ENCODE measurements around the gene EML5. TPM values are rescaled to one million over a fixed set of nuclear protein-coding genes. Genes with fewer than 3 reads are reported as not detected.

EML5 gene
- polyA plus RNA-seq, 1 experiment: 1.2 TPM

DNA sequence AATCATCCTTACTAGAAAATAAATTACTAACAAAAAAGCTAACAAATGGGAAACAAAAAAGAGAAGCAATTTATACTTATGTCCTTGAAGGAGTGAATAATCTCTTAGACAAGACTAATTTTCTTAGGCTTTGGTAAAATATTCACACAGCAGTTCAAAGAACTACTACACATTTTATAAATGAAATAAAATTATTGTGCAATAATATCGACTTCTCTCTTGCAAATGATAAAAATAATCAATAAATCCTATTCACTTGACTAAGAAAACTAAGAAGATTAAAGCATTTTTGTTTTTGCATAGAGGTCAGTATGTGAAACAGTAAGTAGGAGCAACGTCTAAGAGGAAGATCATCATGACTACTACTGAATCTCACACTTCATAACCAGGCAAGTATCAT, 82.0 kb downstream of the EML5 start:
- POLR2A ChIA-PET: no interaction called here
- Histone ChIP-seq H3K4me3 (ENCODE audit: low read depth, low read length) (no peak overlapping the region), H3K27me3 (ENCODE audit: control insufficient read depth, insufficient read depth, low read length) (no peaks in the 10 kb centered on the region), H3K36me3 (ENCODE audit: control insufficient read depth, insufficient read depth, low read length) (no peaks in the 10 kb centered on the region)
- TF ChIP-seq, protein P1, sequence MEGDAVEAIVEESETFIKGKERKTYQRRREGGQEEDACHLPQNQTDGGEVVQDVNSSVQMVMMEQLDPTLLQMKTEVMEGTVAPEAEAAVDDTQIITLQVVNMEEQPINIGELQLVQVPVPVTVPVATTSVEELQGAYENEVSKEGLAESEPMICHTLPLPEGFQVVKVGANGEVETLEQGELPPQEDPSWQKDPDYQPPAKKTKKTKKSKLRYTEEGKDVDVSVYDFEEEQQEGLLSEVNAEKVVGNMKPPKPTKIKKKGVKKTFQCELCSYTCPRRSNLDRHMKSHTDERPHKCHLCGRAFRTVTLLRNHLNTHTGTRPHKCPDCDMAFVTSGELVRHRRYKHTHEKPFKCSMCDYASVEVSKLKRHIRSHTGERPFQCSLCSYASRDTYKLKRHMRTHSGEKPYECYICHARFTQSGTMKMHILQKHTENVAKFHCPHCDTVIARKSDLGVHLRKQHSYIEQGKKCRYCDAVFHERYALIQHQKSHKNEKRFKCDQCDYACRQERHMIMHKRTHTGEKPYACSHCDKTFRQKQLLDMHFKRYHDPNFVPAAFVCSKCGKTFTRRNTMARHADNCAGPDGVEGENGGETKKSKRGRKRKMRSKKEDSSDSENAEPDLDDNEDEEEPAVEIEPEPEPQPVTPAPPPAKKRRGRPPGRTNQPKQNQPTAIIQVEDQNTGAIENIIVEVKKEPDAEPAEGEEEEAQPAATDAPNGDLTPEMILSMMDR (IDR thresholded peaks at IDR 0.05; ENCODE audit: insufficient read depth, low read depth, low read length): no peak
- no peak for DNase-seq (ENCODE audit: low read depth)
- CTCF ChIA-PET: interaction anchor here (1.8 kb wide), 1 partner anchor 29 kb away, joined by 4 read pairs; no protein-coding TSS in a partner anchor

DNA sequence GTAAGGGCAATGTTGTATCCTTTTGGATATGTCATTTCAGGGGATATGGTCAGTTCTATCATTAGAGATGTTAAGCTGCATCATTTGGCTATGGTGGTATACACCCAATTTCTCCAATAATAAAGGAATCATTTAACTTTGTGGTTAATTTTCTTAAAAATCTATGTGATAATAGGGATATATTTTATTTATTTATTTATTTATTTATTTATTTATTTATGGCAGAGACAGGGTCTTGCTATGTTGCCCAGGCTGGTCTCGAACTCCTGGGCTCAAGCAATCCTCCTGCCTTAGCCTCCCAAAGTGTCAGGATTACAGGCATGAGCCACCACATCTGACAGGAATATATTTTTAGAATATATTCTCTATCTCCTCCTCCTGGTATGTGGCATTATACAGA, 85.7 kb downstream of the EML5 start:
- ChIA-PET POLR2A (no interaction called here), CTCF (interaction anchor here (1.0 to 2.4 kb wide), 2 partner anchors 10 to 40 kb away, joined by 3 to 7 read pairs; no protein-coding TSS in a partner anchor)
- TF ChIP-seq, protein P1 (IDR thresholded peaks at IDR 0.05; ENCODE audit: insufficient read depth, low read depth, low read length): no peak
- no peaks in the 10 kb centered on the region for H3K36me3 ChIP-seq (ENCODE audit: control insufficient read depth, insufficient read depth, low read length)
- no peaks in the 10 kb centered on the region for H3K27me3 ChIP-seq (ENCODE audit: control insufficient read depth, insufficient read depth, low read length)
- no peak for DNase-seq (ENCODE audit: low read depth)
- H3K4me3 ChIP-seq (ENCODE audit: low read depth, low read length): no peak overlapping the region

DNA sequence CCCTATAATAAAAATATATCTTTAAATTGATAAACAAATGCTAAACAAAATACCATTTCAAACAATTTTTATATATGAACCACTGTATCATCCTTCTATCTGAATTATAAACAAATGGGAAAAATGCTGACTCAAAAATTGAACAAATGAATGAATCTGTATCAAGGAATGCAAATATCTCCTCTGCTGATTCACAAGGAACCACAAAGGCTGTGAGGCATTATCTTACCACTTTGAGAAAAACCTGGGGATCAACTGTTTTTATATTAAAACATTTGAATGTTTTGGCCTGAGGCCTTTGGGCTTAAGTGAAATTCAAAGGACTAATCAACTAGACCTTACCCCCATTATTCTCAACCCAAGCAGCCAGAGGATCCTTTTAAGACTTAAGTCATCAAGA, 86.3 kb downstream of the EML5 start:
- POLR2A ChIA-PET: no interaction called here
- H3K36me3 ChIP-seq (ENCODE audit: control insufficient read depth, insufficient read depth, low read length): no peaks in the 10 kb centered on the region
- TF ChIP-seq, protein P1 (IDR thresholded peaks at IDR 0.05; ENCODE audit: insufficient read depth, low read depth, low read length): no peak
- H3K27me3 ChIP-seq (ENCODE audit: control insufficient read depth, insufficient read depth, low read length): no peaks in the 10 kb centered on the region
- CTCF ChIA-PET: interaction anchor here (2.4 kb wide), 1 partner anchor 39 kb away, joined by 7 read pairs; no protein-coding TSS in a partner anchor
- peak; percentile 9 for DNase-seq (ENCODE audit: low read depth)
- no peak overlapping the region for H3K4me3 ChIP-seq (ENCODE audit: low read depth, low read length)

DNA sequence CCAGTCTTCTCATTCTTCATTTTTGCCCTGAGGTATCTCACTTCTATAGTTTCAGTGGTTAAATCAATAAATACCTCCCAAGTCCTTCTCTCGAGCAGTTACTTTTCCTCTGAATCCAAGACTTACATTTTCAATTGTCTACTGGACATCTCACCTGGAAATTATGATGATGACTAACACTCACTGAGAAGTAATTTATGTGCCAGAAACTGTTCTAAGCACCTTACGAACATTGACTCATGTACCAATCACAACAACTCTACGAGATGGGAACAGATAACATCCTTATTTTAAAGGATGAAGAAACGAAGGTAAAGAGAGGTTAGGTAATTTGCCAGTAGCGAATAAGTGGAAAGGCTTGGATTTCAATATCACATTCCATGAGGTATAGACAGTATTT, 94.1 kb downstream of the EML5 start:
- TF ChIP-seq, protein P1 (IDR thresholded peaks at IDR 0.05; ENCODE audit: insufficient read depth, low read depth, low read length): no peak
- H3K4me3 ChIP-seq (ENCODE audit: low read depth, low read length): no peak overlapping the region
- no peaks in the 10 kb centered on the region for H3K27me3 ChIP-seq (ENCODE audit: control insufficient read depth, insufficient read depth, low read length)
- ChIA-PET POLR2A (no interaction called here), CTCF (no interaction called here)
- no peak for DNase-seq (ENCODE audit: low read depth)
- no peaks in the 10 kb centered on the region for H3K36me3 ChIP-seq (ENCODE audit: control insufficient read depth, insufficient read depth, low read length)

DNA sequence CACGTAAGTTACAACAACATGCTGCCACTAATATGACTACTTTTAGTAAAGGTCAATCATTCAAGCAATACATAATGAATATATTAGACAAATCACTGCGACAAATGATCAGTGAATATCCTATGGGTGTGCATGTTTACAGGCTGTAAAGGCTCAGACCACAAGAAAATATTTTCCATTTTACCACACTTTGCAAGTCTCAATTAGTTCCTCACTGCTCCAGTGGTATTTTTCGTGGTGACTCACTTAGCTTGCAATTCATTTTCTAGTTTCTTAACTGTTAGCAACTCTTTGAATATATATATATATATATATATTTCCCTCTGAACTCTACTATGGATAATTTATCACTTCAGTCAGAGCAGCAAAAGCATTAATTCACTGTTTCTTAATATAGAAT, 96.9 kb downstream of the EML5 start:
- DNase-seq (ENCODE audit: low read depth): peak; percentile 9
- no peaks in the 10 kb centered on the region for H3K27me3 ChIP-seq (ENCODE audit: control insufficient read depth, insufficient read depth, low read length)
- CTCF ChIA-PET: interaction anchor here (0.5 to 1.1 kb wide), 3 partner anchors 27 to 497 kb away, joined by 3 read pairs; no protein-coding TSS in a partner anchor
- H3K36me3 ChIP-seq (ENCODE audit: control insufficient read depth, insufficient read depth, low read length): no peaks in the 10 kb centered on the region
- POLR2A ChIA-PET: no interaction called here
- H3K4me3 ChIP-seq (ENCODE audit: low read depth, low read length): no peak overlapping the region
- TF ChIP-seq, protein P1 (IDR thresholded peaks at IDR 0.05; ENCODE audit: insufficient read depth, low read depth, low read length): no peak

Measured in BJ (cell line).